H9 (cell line): ENCODE results near the gene CDKN2C. TPM values are rescaled to one million over a fixed set of nuclear protein-coding genes. Genes with fewer than 3 reads are reported as not detected.

Experiments
- DNase-seq: peaks from one replicate; pipeline ENCODE4 v3.0.0-alpha.2; 2017
- H2AFZ ChIP-seq: one replicate; pipeline ENCODE4 v1.6.1; 2013; ENCODE audit warnings: mild to moderate bottlenecking, low read length, control low read depth, moderate library complexity
- H2AK5ac ChIP-seq: 2 replicates; pipeline ENCODE4 v1.6.1; 2013; ENCODE audit warnings: low read length, control low read depth, mixed read lengths; ENCODE audit not compliant: insufficient read length
- H2BK120ac ChIP-seq: one replicate; pipeline ENCODE4 v1.6.1; 2013; ENCODE audit warnings: low read depth, mild to moderate bottlenecking, low read length, control low read depth, inconsistent platforms; ENCODE audit not compliant: poor library complexity, severe bottlenecking
- H2BK12ac ChIP-seq: 2 replicates; pipeline ENCODE4 v1.6.1; 2013; ENCODE audit warnings: low read length, control low read depth, mixed read lengths, low read depth; ENCODE audit not compliant: insufficient read length
- H2BK15ac ChIP-seq: 2 replicates; pipeline ENCODE4 v1.6.1; 2013; ENCODE audit warnings: low read depth, low read length, control low read depth
- H2BK20ac ChIP-seq: one replicate; pipeline ENCODE4 v1.6.1; 2013; ENCODE audit warnings: low read depth, mild to moderate bottlenecking, low read length, control low read depth, inconsistent platforms; ENCODE audit not compliant: poor library complexity, severe bottlenecking
- H2BK5ac ChIP-seq: 2 replicates; pipeline ENCODE4 v1.6.1; 2013; ENCODE audit warnings: low read length, control low read depth, mixed read lengths; ENCODE audit not compliant: insufficient read length
- H3K14ac ChIP-seq: 2 replicates; pipeline ENCODE4 v1.6.1; 2013; ENCODE audit warnings: low read length, control low read depth; ENCODE audit not compliant: insufficient read depth
- H3K18ac ChIP-seq: 2 replicates; pipeline ENCODE4 v1.6.1; 2013; ENCODE audit warnings: low read depth, mild to moderate bottlenecking, mixed read lengths, low read length, control low read depth; ENCODE audit not compliant: insufficient read length
- H3K23ac ChIP-seq: 2 replicates; pipeline ENCODE4 v1.6.1; 2013; ENCODE audit warnings: low read length, control low read depth, mixed read lengths, low read depth; ENCODE audit not compliant: insufficient read length
- H3K23me2 ChIP-seq: 2 replicates; pipeline ENCODE4 v1.6.1; 2013; ENCODE audit warnings: low read depth, mild to moderate bottlenecking, mixed read lengths, low read length, control low read depth; ENCODE audit not compliant: insufficient read length, poor library complexity, severe bottlenecking
- H3K27ac ChIP-seq: 2 replicates; pipeline ENCODE4 v1.5.1; 2013; ENCODE audit warnings: low read length, control low read depth, mixed read lengths, low read depth; ENCODE audit not compliant: insufficient read length
- H3K27me3 ChIP-seq: 2 replicates; pipeline ENCODE4 v1.6.1; 2013; ENCODE audit warnings: low read length, control low read depth, inconsistent platforms; ENCODE audit not compliant: insufficient read depth
- H3K4ac ChIP-seq: 2 replicates; pipeline ENCODE4 v1.6.1; 2013; ENCODE audit warnings: low read depth, mild to moderate bottlenecking, control low read depth, inconsistent platforms, low read length, moderate library complexity
- H3K4me1 ChIP-seq: 2 replicates; pipeline ENCODE4 v1.6.1; 2013; ENCODE audit warnings: low read length, control low read depth, inconsistent platforms; ENCODE audit not compliant: insufficient read depth
- H3K4me2 ChIP-seq: 2 replicates; pipeline ENCODE4 v1.6.1; 2013; ENCODE audit warnings: low read length, control low read depth, mixed read lengths; ENCODE audit not compliant: insufficient read length, insufficient read depth
- H3K56ac ChIP-seq: 2 replicates; pipeline ENCODE4 v1.6.1; 2013; ENCODE audit warnings: low read depth, mild to moderate bottlenecking, mixed read lengths, low read length, control low read depth; ENCODE audit not compliant: insufficient read length
- H3K79me1 ChIP-seq: 2 replicates; pipeline ENCODE4 v1.6.1; 2013; ENCODE audit warnings: low read depth, mild to moderate bottlenecking, moderate library complexity, low read length, control low read depth, inconsistent platforms; ENCODE audit not compliant: insufficient read depth, poor library complexity, severe bottlenecking
- H3K79me2 ChIP-seq: 2 replicates; pipeline ENCODE4 v1.6.1; 2013; ENCODE audit warnings: low read length, control low read depth, inconsistent platforms; ENCODE audit not compliant: insufficient read depth
- H3K9ac ChIP-seq: 2 replicates; pipeline ENCODE4 v1.6.1; 2013; ENCODE audit warnings: low read length, control low read depth, mixed read lengths; ENCODE audit not compliant: insufficient read length; ENCODE audit errors: extremely low read depth
- H3K9me3 ChIP-seq: one replicate; pipeline ENCODE4 v1.6.1; 2013; ENCODE audit warnings: low read depth, low read length, inconsistent platforms; ENCODE audit not compliant: control insufficient read depth
- H3T11ph ChIP-seq: one replicate; pipeline ENCODE4 v1.6.1; 2013; ENCODE audit warnings: mild to moderate bottlenecking, low read length, control low read depth, inconsistent platforms
- H4K20me1 ChIP-seq: one replicate; pipeline ENCODE4 v1.6.1; 2013; ENCODE audit not compliant: control insufficient read depth, insufficient read length, insufficient read depth
- H4K5ac ChIP-seq: 2 replicates; pipeline ENCODE4 v1.6.1; 2013; ENCODE audit warnings: low read depth, mild to moderate bottlenecking, mixed read lengths, low read length, control low read depth; ENCODE audit not compliant: insufficient read length
- H4K8ac ChIP-seq: replicated peaks from 2 replicates; pipeline ENCODE4 v1.6.1; 2013; ENCODE audit warnings: low read length, control low read depth, mixed read lengths, low read depth; ENCODE audit not compliant: insufficient read length
- H4K91ac ChIP-seq: 2 replicates; pipeline ENCODE4 v1.6.1; 2013; ENCODE audit warnings: low read depth, mild to moderate bottlenecking, moderate library complexity, mixed read lengths, low read length, control low read depth; ENCODE audit not compliant: insufficient read length
- H3K27ac Mint-ChIP-seq, 3 experiments: 2 replicates in 2 of 3; 3 replicates in 1 of 3; pipeline ENCODE4 v1.8.0; 2020 to 2021; ENCODE audit warnings: mixed read lengths in 3 of 3, mild to moderate bottlenecking in 1 of 3, moderate library complexity in 1 of 3
- H3K27me3 Mint-ChIP-seq: 2 replicates; pipeline ENCODE4 v1.8.0; 2021; ENCODE audit warnings: low read depth, mild to moderate bottlenecking, moderate library complexity, mixed read lengths
- H3K36me3 Mint-ChIP-seq, 3 experiments: 2 replicates in 2 of 3; 3 replicates in 1 of 3; pipeline ENCODE4 v1.8.0; 2020 to 2021; ENCODE audit warnings: low read depth in 3 of 3, mixed read lengths in 3 of 3; ENCODE audit not compliant: insufficient read depth in 1 of 3
- H3K4me1 Mint-ChIP-seq, 2 experiments: 2 replicates each; pipeline ENCODE4 v1.8.0; 2020; ENCODE audit warnings: mixed read lengths in 2 of 2
- H3K4me3 Mint-ChIP-seq, 2 experiments: 2 replicates in 1 of 2; 3 replicates in 1 of 2; pipeline ENCODE4 v1.8.0; 2020 to 2021; ENCODE audit warnings: mild to moderate bottlenecking in 2 of 2, mixed read lengths in 2 of 2, moderate library complexity in 1 of 2
- H3K9me3 Mint-ChIP-seq, 2 experiments: 2 replicates in 1 of 2; 3 replicates in 1 of 2; pipeline ENCODE4 v1.8.0; 2020; ENCODE audit warnings: mild to moderate bottlenecking in 2 of 2, mixed read lengths in 2 of 2, moderate library complexity in 1 of 2
- WGBS: extraction: QIAGEN DNeasy Blood & Tissue Kit; methylation state at CpG from one replicate; pipeline ENCODE4 v1.1.7; 2013; ENCODE audit warnings: missing lambda C conversion rate, low lambda C conversion rate, mixed read lengths; ENCODE audit not compliant: insufficient read length; ENCODE audit errors: extremely low coverage; 5-methylcytosine and 5-hydroxymethylcytosine counted together
- total RNA-seq: library from RNA; stranded (reverse); gene quantifications from 2 replicates; pipeline ENCODE4 v1.2.1, GENCODE V29; 2021
- TF ChIP-seq, protein P1 (sequence below): fragments of 200-600 bp; sonication (generic); conservative IDR thresholded peaks from 3 replicates; pipeline ENCODE4 v1.8.0; 2021; ENCODE audit warnings: antibody characterized with exemption, mild to moderate bottlenecking

Gene CDKN2C
- total RNA-seq, 1 experiment from 2014 or later: not detected

DNA sequence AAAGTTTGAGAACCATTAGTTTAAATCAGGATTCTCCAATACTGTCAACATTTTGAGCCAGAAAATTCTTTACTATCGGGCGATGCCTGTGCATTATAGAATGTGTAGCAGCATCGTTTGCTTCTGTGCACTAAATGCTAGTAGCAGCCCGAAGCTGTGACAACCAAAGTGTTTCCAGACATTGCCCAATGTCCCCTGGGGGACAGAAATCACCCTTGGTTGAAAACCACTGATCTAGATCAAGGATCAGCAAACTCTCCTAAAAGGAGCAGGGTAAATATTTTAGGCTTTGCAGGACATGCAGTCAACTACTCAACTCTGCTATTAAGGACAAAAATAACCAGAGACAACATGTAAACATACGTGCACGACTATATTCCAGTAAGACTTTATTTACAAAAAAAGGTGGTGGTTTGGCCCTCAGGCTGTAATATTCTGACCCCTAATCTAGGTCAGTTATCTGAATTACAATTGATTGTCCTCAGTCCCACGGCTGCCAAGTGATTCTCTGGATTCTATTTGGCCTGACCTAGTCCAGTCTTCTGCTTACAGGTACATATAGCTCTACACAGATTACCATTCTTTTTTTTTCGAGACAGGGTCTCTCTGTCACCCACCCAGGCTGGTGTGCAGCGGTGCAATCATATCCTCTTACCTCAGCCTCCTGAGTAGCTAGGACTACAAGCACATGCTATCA lies 20.6 kb upstream of the CDKN2C start:
- H3K4me2 ChIP-seq: no peak overlapping the region
- no peak overlapping the region for H2AFZ ChIP-seq
- H3K9ac ChIP-seq: no peak overlapping the region
- H3K36me3 Mint-ChIP-seq: peaks cover 5 to 16% (median 13%) of the 10 kb centered on the region in 3 experiments; a peak in 6 of 7 replicates
- no peak overlapping the region for H2AK5ac ChIP-seq
- H2BK15ac ChIP-seq: no peak overlapping the region
- no peaks in the 10 kb centered on the region for H4K20me1 ChIP-seq
- WGBS: no CpG with 5 or more reads among the region's 9 CpGs
- no peak overlapping the region for H3K14ac ChIP-seq
- H3K4me1 ChIP-seq: no peaks in the 10 kb centered on the region
- H3K4me1 Mint-ChIP-seq: no peaks in the 10 kb centered on the region
- H4K8ac ChIP-seq: no peak overlapping the region
- no peak overlapping the region for H2BK5ac ChIP-seq
- H3K4me3 Mint-ChIP-seq: no peak overlapping the region
- no peak overlapping the region for H4K91ac ChIP-seq
- H3T11ph ChIP-seq: no peak overlapping the region
- H3K18ac ChIP-seq: no peak overlapping the region
- TF ChIP-seq, protein P1, sequence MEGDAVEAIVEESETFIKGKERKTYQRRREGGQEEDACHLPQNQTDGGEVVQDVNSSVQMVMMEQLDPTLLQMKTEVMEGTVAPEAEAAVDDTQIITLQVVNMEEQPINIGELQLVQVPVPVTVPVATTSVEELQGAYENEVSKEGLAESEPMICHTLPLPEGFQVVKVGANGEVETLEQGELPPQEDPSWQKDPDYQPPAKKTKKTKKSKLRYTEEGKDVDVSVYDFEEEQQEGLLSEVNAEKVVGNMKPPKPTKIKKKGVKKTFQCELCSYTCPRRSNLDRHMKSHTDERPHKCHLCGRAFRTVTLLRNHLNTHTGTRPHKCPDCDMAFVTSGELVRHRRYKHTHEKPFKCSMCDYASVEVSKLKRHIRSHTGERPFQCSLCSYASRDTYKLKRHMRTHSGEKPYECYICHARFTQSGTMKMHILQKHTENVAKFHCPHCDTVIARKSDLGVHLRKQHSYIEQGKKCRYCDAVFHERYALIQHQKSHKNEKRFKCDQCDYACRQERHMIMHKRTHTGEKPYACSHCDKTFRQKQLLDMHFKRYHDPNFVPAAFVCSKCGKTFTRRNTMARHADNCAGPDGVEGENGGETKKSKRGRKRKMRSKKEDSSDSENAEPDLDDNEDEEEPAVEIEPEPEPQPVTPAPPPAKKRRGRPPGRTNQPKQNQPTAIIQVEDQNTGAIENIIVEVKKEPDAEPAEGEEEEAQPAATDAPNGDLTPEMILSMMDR: no peak
- H3K79me2 ChIP-seq: peaks cover 19% of the 10 kb centered on the region; the same call in 1 of the 2 replicates
- H3K27ac Mint-ChIP-seq: no peak overlapping the region; a peak in 1 of 7 replicates
- peaks cover 14% of the 10 kb centered on the region for H3K79me1 ChIP-seq
- no peak overlapping the region for H2BK20ac ChIP-seq
- H3K23me2 ChIP-seq: no peaks in the 10 kb centered on the region
- no peak overlapping the region for H3K27ac ChIP-seq
- no peaks in the 10 kb centered on the region for H3K27me3 ChIP-seq
- no peak overlapping the region for H2BK120ac ChIP-seq
- H3K56ac ChIP-seq: no peak overlapping the region
- no peak overlapping the region for H3K4ac ChIP-seq
- H2BK12ac ChIP-seq: no peak overlapping the region
- H4K5ac ChIP-seq: no peak overlapping the region
- no peak overlapping the region for H3K23ac ChIP-seq
- no peaks in the 10 kb centered on the region for H3K27me3 Mint-ChIP-seq
- H3K9me3 Mint-ChIP-seq: peaks cover 5 to 7% of the 10 kb centered on the region in 2 experiments; a peak in 3 of 5 replicates
- DNase-seq: no peak
- no peaks in the 10 kb centered on the region for H3K9me3 ChIP-seq
